Measurements from ENCODE around the gene ASB8. TPM values are rescaled to one million over a fixed set of nuclear protein-coding genes. Genes with fewer than 3 reads are reported as not detected.

ASB8 gene
- total and polyA plus RNA-seq, 2 of the 4 experiments (the other 2 are of a cell fraction), result 22.9 to 26.7 TPM

DNA sequence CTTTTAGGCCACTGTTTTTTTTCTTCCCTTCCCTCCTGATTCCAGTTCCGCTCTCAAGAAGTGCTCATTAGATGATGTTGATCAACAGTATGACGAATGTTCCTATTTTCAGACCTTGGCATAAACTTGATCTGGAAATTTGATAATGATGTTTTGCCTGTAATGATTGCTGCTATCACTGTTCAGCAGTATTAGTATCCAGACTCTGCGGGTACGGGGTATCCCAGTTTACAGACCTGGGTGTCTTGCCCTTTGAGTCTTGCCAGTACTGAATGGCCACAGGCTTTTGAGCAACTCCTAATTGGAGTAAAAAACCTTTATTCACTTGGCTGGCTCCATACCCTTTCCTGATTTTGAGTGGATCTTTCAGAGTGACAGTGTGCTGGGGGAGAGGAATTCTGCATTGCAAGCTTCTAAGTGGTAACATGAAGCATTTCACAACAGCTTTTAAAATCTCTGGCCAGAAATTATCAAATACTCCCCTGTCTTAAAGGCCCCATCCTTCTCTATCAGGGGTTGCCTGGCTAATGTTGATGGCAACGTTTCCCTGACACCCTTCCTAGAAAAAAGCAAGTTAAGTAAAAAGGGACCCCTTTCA, 5.9 kb upstream of the ASB8 start:
- H2BK15ac ChIP-seq (ENCODE audit: low read depth, low read length), result no peak overlapping the region
- no peak overlapping the region for H2AK5ac ChIP-seq (ENCODE audit: low read depth, low read length)
- no peaks in the 10 kb centered on the region for H3K4me1 ChIP-seq (ENCODE audit: control insufficient read depth, insufficient read depth, low read length)
- H3K9me1 ChIP-seq (ENCODE audit: insufficient read depth, low read length), result peaks cover under 1% of the 10 kb centered on the region; the same call in 1 of the 2 replicates
- no peak overlapping the region for H2BK5ac ChIP-seq (ENCODE audit: low read depth, low read length, poor library complexity, severe bottlenecking)
- no TSS peak for BruUV-seq (replicated peaks)
- no peaks in the 10 kb centered on the region for H3K36me3 ChIP-seq (ENCODE audit: control insufficient read depth, insufficient read depth, low read length)
- peaks cover 4% of the 10 kb centered on the region for H3K27me3 ChIP-seq (ENCODE audit: control insufficient read depth, insufficient read depth, low read length)
- no peak overlapping the region for H3K4ac ChIP-seq (ENCODE audit: low read depth, low read length)
- ChIA-PET CTCF (interaction anchor here (0.8 kb wide), 1 partner anchor 258 kb away, joined by 3 read pairs; the partner anchor contains the start of gene VDR), POLR2A (ENCODE audit: unreplicated experiment) (no interaction called here)
- H3K9me3 ChIP-seq (ENCODE audit: control insufficient read depth, insufficient read depth, low read length), result no peaks in the 10 kb centered on the region
- H2AK9ac ChIP-seq (replicated peaks; ENCODE audit: low read depth, low read length, poor library complexity), result no peak overlapping the region
- TF ChIP-seq, protein P1, sequence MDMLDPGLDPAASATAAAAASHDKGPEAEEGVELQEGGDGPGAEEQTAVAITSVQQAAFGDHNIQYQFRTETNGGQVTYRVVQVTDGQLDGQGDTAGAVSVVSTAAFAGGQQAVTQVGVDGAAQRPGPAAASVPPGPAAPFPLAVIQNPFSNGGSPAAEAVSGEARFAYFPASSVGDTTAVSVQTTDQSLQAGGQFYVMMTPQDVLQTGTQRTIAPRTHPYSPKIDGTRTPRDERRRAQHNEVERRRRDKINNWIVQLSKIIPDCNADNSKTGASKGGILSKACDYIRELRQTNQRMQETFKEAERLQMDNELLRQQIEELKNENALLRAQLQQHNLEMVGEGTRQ (IDR thresholded peaks at IDR 0.05; ENCODE audit: low read depth, low read length), result no peak
- no peak for TF ChIP-seq RCOR1 (IDR thresholded peaks at IDR 0.05; ENCODE audit: insufficient replicate concordance, low read length)
- no peak for TF ChIP-seq NFE2L2 (IDR thresholded peaks at IDR 0.05; ENCODE audit: low read depth, low read length)
- no peak overlapping the region for H2AFZ ChIP-seq (replicated peaks; ENCODE audit: low read length, poor library complexity)
- no peak overlapping the region for H3K4me3 ChIP-seq (ENCODE audit: insufficient read depth, low read depth, low read length)
- H4K91ac ChIP-seq (ENCODE audit: insufficient read depth, low read depth, low read length), result no peak overlapping the region
- no peak overlapping the region for H3K4me2 ChIP-seq (ENCODE audit: low read depth, low read length)
- intact Hi-C loops (cut with micrococcal nuclease) (loop anchor here (10.0 kb wide), 1 partner anchor 448 kb away; no protein-coding TSS in a partner anchor), in situ Hi-C loops (cut with MboI; ENCODE audit: low sequenced_read_pairs) (no loop called here), dilution Hi-C loops (cut with HindIII; ENCODE audit: low sequenced_read_pairs, unreplicated experiment) (no loop called here)
- H4K20me1 ChIP-seq (ENCODE audit: insufficient read depth, low read length), result no peaks in the 10 kb centered on the region
- no peak overlapping the region for H3K18ac ChIP-seq (ENCODE audit: low read depth, low read length)
- H4K5ac ChIP-seq (ENCODE audit: low read depth, low read length), result no peak overlapping the region
- no peak overlapping the region for H3K14ac ChIP-seq (replicated peaks; ENCODE audit: low read depth, low read length)
- no peak overlapping the region for H2BK20ac ChIP-seq (ENCODE audit: low read depth, low read length)
- H2BK120ac ChIP-seq (ENCODE audit: low read depth, low read length), result no peak overlapping the region
- no peak overlapping the region for H3K56ac ChIP-seq (ENCODE audit: extremely low read depth, insufficient read depth, low read length)
- DNase-seq (no peak), ATAC-seq (ENCODE audit: low read depth) (no peak)
- no peak overlapping the region for H4K8ac ChIP-seq (ENCODE audit: low read depth in 2 of 2, low read length in 2 of 2)
- no peak overlapping the region for H3K9ac ChIP-seq (ENCODE audit: low read depth, low read length)
- H3K23ac ChIP-seq (ENCODE audit: low read depth, low read length), result no peak overlapping the region
- 80% methylated on average over 1 of the region's 5 CpGs; no CpG with 5 or more reads in 1 of the 2 experiments for WGBS, 2 experiments (ENCODE audit: extremely low coverage in 2 of 2, insufficient read length in 1 of 2)
- H3K79me1 ChIP-seq (ENCODE audit: low read depth in 1 of 2, low read length in 2 of 2), result no peaks in the 10 kb centered on the region; a peak in 1 of 4 replicates
- H3K27ac ChIP-seq (ENCODE audit: insufficient read depth, low read length), result no peak overlapping the region

Measured in IMR-90 (cell line).